Ureter (tissue), 1 donor: ENCODE results near the gene CD109. TPM values are rescaled to one million over a fixed set of nuclear protein-coding genes. Genes with fewer than 3 reads are reported as not detected.
"Not testable (repeated sequence)": the region's sequence is repeated elsewhere in the genome, so short reads cannot be mapped to it uniquely, and the experiment has no call there.

Experiments
- DNase-seq: peaks from one replicate; pipeline ENCODE4 v3.0.0-alpha.2; 2020; ENCODE audit warnings: low spot score
- total RNA-seq: library from RNA; stranded (reverse); gene quantifications from one replicate; pipeline ENCODE4 v1.2.4, GENCODE V29; 2023
- donor health status: DM: yes; HTN: yes; CAD: no.

CD109 gene
- total RNA-seq, 1 donor from 2014 or later, result 6.0 TPM

DNA sequence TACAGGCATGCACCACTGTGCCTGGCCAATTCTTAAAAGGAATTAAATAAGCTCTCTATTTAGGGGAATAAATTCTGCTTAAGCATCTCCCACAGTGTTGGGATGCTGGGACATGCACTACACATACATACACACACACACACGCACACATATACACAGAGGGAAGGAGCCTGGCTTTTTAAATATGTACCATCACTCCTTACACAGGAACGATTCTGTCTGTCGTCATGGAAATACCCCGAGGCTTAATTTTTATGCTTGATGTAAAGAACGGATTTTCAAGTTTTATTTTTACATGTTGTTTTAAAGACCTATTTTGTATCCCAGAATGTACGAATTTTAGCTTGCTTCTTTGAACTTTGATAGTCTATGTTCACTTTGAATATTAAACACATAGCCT, 95.3 kb downstream of the CD109 start:
- no peak for DNase-seq

DNA sequence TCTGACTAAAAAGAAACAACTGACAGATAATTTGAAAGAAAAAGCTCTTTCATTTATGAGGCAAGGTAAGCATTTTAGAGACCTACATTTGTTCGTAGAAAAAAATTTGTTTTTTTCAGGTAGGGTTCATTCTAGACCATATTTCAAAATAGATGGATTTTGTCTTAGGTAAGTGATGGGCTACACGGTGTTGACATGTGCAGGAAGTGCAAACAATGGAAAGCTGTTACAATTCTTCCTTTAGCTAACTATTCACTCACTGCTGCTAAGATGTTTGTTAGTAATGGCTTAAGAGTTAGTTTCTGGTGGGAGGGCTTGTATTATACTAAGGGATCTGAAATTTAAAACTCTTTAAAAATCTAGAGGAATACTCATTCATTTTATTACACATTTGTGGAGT, 96.7 kb downstream of the CD109 start:
- DNase-seq, result no peak

- DNase-seq, result no peak
These were observed 100.9 kb downstream of the CD109 start for GRCh38 chr6:73796881-73797280.

GRCh38 chr6:73797861-73798260, 101.9 kb downstream of the CD109 start:
- no peak for DNase-seq

- DNase-seq, result peak; percentile 51
These were observed 102.6 kb downstream of the CD109 start for GRCh38 chr6:73798592-73798991.

DNA sequence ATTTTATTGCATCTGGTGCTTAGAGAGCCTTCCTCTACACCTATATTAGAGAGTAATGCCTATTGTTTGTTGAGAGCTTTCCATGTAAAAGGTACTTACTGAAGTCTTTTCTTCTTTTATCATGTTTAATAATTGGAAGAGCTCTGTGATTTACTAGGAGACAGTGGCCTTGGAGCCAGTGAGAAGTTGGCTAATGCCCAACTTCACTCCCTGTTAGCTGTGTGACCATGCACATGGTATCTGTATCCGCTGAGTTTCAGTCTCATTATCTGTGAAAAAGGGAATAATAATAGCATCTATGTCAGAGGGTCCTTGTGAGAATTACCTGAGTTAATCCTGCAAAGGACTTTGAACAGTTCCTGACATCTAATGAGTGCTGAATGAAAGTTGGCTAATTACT, 105.0 kb downstream of the CD109 start:
- DNase-seq, result no peak

GRCh38 chr6:73801652-73802268, 105.8 kb downstream of the CD109 start:
- DNase-seq, result no peak

GRCh38 chr6:73802366-73802765, 106.4 kb downstream of the CD109 start:
- DNase-seq, result no peak

- no peak for DNase-seq
These were observed 107.7 kb downstream of the CD109 start for GRCh38 chr6:73803562-73804241.

DNA sequence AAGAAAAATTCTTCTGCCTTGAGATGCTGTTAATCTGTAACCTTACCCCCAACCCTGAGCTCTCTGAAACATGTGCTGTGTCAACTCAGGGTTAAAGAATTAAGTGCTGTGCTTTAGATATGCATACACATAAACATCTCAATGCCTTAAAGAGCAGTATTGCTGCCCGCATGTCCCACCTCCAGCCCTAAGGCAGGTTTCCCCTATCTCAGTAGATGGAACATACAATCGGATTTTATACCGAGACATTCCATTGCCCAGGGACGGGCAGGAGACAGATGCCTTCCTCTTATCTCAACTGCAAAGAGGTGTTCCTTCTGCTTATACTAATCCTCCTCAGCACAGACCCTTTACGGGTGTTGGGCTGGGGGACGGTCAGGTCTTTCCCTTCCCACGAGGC, 109.2 kb downstream of the CD109 start:
- not testable (repeated sequence) for DNase-seq

- not testable (repeated sequence) for DNase-seq
These were observed 110.0 kb downstream of the CD109 start for GRCh38 chr6:73805982-73806381.

DNA sequence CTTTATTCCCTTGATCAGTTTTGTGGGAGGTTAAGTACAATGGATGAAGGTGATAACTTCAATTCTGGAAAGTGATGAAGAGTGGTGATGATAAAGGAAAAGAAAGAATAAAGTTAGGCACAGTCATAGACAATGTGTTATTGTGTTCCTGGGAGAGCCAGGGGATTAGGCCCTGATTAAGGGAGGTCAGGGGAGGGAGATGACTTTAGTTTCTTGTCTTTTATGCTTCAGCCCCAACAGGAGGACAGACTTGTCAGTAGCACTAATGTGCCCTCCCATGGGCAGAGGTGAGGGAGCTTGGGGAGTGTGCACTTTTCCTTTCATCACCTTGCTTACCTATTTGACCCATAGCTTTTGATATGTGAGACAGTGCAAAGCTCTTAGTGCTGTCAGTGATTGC, 115.7 kb downstream of the CD109 start:
- DNase-seq, result no peak

GRCh38 chr6:73817253-73817652, 121.2 kb downstream of the CD109 start:
- no peak for DNase-seq

DNA sequence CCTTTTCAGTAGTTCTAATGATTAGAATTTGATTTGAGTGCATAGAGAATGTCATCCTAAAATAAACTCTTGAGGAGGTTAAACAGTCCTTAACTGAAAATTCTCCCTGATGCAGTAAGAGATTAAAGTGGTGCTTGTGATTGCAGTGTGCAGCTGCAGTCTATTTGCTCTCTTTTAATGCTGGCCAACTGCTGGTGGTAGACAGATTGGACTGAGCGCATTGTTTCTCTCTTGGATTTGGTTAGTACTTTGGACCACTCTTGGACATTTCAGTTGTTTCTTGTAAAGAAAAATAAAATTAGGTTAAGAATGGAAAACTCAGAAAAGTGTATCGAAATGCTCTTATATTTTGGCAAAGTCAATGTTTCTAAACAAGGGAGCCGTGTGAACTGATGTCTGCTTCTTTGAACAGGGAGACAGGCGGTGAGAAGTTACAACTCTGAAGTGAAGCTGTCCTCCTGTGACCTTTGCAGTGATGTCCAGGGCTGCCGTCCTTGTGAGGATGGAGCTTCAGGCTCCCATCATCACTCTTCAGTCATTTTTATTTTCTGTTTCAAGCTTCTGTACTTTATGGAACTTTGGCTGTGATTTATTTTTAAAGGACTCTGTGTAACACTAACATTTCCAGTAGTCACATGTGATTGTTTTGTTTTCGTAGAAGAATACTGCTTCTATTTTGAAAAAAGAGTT, 127.2 kb downstream of the CD109 start:
- no peak for DNase-seq

DNA sequence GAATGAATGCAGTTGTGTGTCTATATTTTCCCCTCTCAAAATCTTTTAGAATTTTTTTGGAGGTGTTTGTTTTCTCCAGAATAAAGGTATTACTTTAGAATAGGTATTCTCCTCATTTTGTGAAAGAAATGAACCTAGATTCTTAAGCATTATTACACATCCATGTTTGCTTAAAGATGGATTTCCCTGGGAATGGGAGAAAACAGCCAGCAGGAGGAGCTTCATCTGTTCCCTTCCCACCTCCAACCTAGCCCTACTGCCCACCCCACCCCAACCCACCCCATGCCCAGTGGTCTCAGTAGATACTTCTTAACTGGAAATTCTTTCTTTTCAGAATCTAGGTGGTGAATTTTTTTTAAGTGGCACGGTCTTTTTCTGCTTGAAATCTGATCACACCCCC, 127.8 kb downstream of the CD109 start:
- DNase-seq, result no peak

DNA sequence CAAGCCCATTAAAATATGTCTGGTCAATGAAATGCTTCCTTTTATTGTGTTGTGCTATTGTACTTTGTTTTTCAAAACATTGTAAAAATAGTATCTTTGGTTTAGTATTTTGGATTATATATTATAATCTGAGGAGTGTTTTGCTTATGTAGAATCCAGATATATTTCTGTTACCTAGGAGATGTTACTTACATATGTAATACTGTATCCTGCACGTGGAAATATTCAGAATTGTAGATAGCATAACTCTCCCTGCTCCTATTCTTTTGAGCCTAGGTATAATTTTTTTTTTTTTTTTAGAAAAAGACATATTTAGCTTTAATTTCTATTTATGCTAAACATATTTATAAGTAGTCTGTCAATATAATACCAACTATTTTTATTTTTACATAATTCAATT, 130.6 kb downstream of the CD109 start:
- DNase-seq, result no peak

- no peak for DNase-seq
These were observed 134.1 kb downstream of the CD109 start for GRCh38 chr6:73830119-73830518.

- no peak for DNase-seq
These were observed 136.3 kb downstream of the CD109 start for GRCh38 chr6:73832313-73832712.

- DNase-seq, result not testable (repeated sequence)
These were observed 148.7 kb downstream of the CD109 start for GRCh38 chr6:73844696-73845095.

- not testable (repeated sequence) for DNase-seq
These were observed 155.0 kb downstream of the CD109 start for GRCh38 chr6:73851048-73851447.

DNA sequence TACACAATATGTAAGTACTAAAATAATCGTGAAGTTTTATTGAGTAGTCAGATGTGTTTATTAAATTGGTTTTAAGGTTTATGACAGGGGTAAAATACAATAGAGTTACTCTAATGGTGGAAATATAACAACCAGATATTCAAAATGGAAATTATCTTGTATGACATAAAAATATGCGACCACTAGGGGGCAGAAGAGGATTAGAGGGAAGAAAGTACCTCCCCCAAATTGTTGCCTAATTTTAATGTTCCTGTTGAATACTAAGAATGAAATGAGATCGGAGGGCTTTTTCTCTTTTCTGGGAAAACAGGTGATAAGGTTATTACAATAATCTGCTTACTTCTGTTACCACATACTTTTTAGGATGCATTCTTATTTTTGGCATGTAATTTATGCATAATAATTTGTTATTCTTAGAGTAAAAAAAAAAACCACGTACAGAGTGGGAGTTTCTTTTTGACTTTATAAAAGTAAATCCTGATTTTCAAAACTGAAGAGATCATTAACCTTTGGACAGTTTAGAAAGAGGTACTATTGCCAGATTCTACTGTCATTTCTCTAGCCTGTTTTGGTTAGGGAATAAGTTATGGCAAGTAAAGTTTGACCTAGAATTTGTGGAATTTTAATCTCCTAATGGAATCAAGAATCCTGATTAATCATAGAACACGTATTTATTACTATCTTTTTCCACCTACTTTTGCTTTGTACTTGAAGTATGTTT, 159.2 kb downstream of the CD109 start:
- DNase-seq, result no peak

DNA sequence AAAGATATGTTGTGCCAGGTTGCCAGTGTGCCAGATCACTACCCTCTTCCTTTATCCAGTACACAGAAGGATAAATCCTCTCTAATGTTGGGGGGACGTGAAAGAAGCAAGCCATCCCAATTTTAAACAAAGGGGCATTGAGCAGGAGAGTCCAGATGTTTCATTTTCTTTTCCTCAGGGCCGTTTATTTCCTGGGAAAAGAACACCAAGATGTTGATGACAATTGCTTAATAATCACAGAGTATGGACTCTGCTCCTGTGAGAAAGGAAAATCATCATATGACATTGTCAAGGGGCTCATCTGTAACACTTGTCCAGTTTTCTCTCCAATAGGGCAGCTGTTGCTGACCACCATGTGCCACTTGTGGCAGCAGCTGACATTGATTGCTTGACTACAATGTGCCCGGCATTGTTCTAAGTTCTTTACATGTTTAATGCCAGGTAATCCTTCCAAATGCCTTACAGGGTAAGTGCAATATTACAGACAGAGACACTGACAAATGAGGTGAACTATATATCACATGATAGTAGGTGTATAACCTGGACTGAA, 161.4 kb downstream of the CD109 start:
- no peak for DNase-seq
